Endodermal cell (in vitro differentiated cells): ENCODE measurements around the gene RNF44. TPM values are rescaled to one million over a fixed set of nuclear protein-coding genes. Genes with fewer than 3 reads are reported as not detected.

ENCODE experiments used
- DNase-seq: peaks from one replicate; pipeline ENCODE4 v3.0.0-alpha.2; 2017
- H3K27ac ChIP-seq: 2 replicates; pipeline ENCODE4 v1.5.1; 2013; ENCODE audit warnings: mild to moderate bottlenecking, low read depth, low read length, moderate library complexity
- H3K27me3 ChIP-seq: 2 replicates; pipeline ENCODE4 v1.6.1; 2013; ENCODE audit warnings: mild to moderate bottlenecking, low read length, moderate library complexity; ENCODE audit not compliant: insufficient read depth, control insufficient read depth, poor library complexity, severe bottlenecking
- H3K36me3 ChIP-seq: 2 replicates; pipeline ENCODE4 v1.7.0; 2013; ENCODE audit warnings: mild to moderate bottlenecking, low read length, moderate library complexity; ENCODE audit not compliant: control insufficient read depth, insufficient read depth
- H3K4me1 ChIP-seq: one replicate; pipeline ENCODE4 v1.7.0; 2013; ENCODE audit warnings: low read length; ENCODE audit not compliant: control insufficient read depth, insufficient read depth
- H3K4me3 ChIP-seq: 2 replicates; pipeline ENCODE4 v1.5.1; 2013; ENCODE audit warnings: mild to moderate bottlenecking, low read length, moderate library complexity
- H3K9ac ChIP-seq: 2 replicates; pipeline ENCODE4 v1.6.1; 2013; ENCODE audit warnings: mild to moderate bottlenecking, low read length, moderate library complexity; ENCODE audit not compliant: poor library complexity, severe bottlenecking; ENCODE audit errors: extremely low read depth
- H3K9me3 ChIP-seq: 2 replicates; pipeline ENCODE4 v1.6.1; 2013; ENCODE audit warnings: mild to moderate bottlenecking, low read length, moderate library complexity; ENCODE audit not compliant: control insufficient read depth
- H3K27ac Mint-ChIP-seq: 2 replicates; pipeline ENCODE4 v1.8.0; 2020; ENCODE audit warnings: mixed read lengths
- H3K27me3 Mint-ChIP-seq: 2 replicates; pipeline ENCODE4 v1.8.0; 2021; ENCODE audit warnings: mild to moderate bottlenecking, mixed read lengths; ENCODE audit not compliant: insufficient read depth
- H3K36me3 Mint-ChIP-seq: 2 replicates; pipeline ENCODE4 v1.8.0; 2020; ENCODE audit warnings: low read depth, mixed read lengths
- H3K4me1 Mint-ChIP-seq: 2 replicates; pipeline ENCODE4 v1.8.0; 2020; ENCODE audit warnings: mixed read lengths
- H3K4me3 Mint-ChIP-seq: 2 replicates; pipeline ENCODE4 v1.8.0; 2020; ENCODE audit warnings: mild to moderate bottlenecking, moderate library complexity, mixed read lengths
- H3K9me3 Mint-ChIP-seq: 2 replicates; pipeline ENCODE4 v1.8.0; 2020; ENCODE audit warnings: mild to moderate bottlenecking, mixed read lengths
- WGBS, 2 experiments: methylation state at CpG; one replicate each; pipeline versions ENCODE4 v1.1.5 to v1.1.7; 2013; ENCODE audit warnings: missing lambda C conversion rate in 2 of 2, mixed read lengths in 1 of 2; ENCODE audit not compliant: insufficient coverage in 1 of 2, insufficient read length in 1 of 2; 5-methylcytosine and 5-hydroxymethylcytosine counted together
- total RNA-seq, 2 donors: library from RNA; stranded (reverse); fragmentation: NEBNext Ultra II Directional in 1 of 2; extraction: Animal tissue kit (Norgen Biotek cat#: 25700) in 1 of 2; gene quantifications; 2 replicates in 1 of 2; 3 replicates in 1 of 2; pipeline ENCODE4 v1.2.1, GENCODE V29; 2021
- TF ChIP-seq, protein P1 (sequence below): fragments of 200-600 bp; sonication (generic); conservative IDR thresholded peaks from 2 replicates; pipeline ENCODE4 v1.5.0; 2021; ENCODE audit warnings: antibody characterized with exemption, mild to moderate bottlenecking

RNF44 gene
- total RNA-seq, 2 donors from 2014 or later, result 150 to 173 TPM

DNA sequence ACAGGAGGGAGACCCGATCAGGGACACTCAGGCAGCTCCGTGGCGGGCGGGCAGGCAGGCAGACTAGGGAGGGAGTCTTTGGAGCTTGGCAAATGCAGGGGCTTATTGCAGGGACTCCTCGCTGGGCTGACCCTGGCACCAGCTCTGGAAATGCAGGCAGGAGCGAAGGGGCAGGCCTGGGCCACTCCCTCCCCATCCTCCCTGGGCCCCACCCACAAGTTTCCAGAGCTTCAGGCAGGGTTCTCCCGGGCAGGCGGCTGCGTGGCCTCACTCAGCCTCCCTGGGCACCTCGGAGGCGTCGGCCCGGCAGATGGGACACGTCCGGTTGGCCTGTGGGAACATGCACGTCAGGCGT, 8.5 kb downstream of the RNF44 start:
- Histone ChIP-seq H3K9ac (no peak overlapping the region), H3K27ac (no peak overlapping the region), H3K9me3 (no peaks in the 10 kb centered on the region), H3K4me3 (no peak overlapping the region), H3K27me3 (no peaks in the 10 kb centered on the region), H3K4me1 (peaks cover 5% of the 10 kb centered on the region), H3K36me3 (peaks cover 56% of the 10 kb centered on the region)
- no peak overlapping the region for H3K4me3 Mint-ChIP-seq
- no peaks in the 10 kb centered on the region for H3K27me3 Mint-ChIP-seq
- no peaks in the 10 kb centered on the region for H3K4me1 Mint-ChIP-seq
- peaks cover 48% of the 10 kb centered on the region for H3K36me3 Mint-ChIP-seq
- WGBS, 2 experiments, result 92 to 100% methylated on average over 8 to 17 of the region's 17 CpGs
- H3K27ac Mint-ChIP-seq, result no peak overlapping the region
- H3K9me3 Mint-ChIP-seq, result no peaks in the 10 kb centered on the region
- DNase-seq, result peak; percentile 48
- TF ChIP-seq, protein P1, sequence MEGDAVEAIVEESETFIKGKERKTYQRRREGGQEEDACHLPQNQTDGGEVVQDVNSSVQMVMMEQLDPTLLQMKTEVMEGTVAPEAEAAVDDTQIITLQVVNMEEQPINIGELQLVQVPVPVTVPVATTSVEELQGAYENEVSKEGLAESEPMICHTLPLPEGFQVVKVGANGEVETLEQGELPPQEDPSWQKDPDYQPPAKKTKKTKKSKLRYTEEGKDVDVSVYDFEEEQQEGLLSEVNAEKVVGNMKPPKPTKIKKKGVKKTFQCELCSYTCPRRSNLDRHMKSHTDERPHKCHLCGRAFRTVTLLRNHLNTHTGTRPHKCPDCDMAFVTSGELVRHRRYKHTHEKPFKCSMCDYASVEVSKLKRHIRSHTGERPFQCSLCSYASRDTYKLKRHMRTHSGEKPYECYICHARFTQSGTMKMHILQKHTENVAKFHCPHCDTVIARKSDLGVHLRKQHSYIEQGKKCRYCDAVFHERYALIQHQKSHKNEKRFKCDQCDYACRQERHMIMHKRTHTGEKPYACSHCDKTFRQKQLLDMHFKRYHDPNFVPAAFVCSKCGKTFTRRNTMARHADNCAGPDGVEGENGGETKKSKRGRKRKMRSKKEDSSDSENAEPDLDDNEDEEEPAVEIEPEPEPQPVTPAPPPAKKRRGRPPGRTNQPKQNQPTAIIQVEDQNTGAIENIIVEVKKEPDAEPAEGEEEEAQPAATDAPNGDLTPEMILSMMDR, result no peak

DNA sequence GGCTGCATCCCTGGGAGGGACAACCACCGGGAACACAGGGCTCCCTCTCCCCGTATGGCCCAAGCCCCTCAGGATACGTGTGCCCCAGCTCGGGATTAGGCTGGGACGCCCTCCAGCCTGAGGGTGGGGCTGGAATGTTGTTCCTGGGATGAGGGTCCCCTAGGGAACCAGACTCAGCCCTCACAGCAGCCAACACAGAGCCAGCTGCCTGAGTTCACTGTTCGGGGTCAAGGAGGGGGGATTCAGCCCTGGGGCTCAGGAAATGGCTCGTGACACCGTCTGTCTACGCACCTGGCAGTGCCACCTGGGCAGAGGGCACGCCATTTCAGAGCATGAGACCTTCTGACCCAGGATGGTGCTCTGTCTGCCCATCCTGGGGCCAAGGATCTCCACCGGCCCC, 8.9 kb downstream of the RNF44 start:
- 96 to 97% methylated on average over 4 to 11 of the region's 11 CpGs for WGBS, 2 experiments
- H3K4me3 ChIP-seq, result no peak overlapping the region
- TF ChIP-seq, protein P1, result no peak
- peaks cover 52% of the 10 kb centered on the region for H3K36me3 ChIP-seq
- H3K27me3 Mint-ChIP-seq, result no peaks in the 10 kb centered on the region
- H3K4me1 Mint-ChIP-seq, result no peaks in the 10 kb centered on the region
- peaks cover 45% of the 10 kb centered on the region for H3K36me3 Mint-ChIP-seq
- no peaks in the 10 kb centered on the region for H3K9me3 Mint-ChIP-seq
- no peak overlapping the region for H3K4me3 Mint-ChIP-seq
- H3K4me1 ChIP-seq, result peaks cover 4% of the 10 kb centered on the region
- H3K9me3 ChIP-seq, result no peaks in the 10 kb centered on the region
- H3K9ac ChIP-seq, result no peak overlapping the region
- no peaks in the 10 kb centered on the region for H3K27me3 ChIP-seq
- peak overlapping the region; percentile 61 for H3K27ac Mint-ChIP-seq
- no peak overlapping the region for H3K27ac ChIP-seq
- no peak for DNase-seq

DNA sequence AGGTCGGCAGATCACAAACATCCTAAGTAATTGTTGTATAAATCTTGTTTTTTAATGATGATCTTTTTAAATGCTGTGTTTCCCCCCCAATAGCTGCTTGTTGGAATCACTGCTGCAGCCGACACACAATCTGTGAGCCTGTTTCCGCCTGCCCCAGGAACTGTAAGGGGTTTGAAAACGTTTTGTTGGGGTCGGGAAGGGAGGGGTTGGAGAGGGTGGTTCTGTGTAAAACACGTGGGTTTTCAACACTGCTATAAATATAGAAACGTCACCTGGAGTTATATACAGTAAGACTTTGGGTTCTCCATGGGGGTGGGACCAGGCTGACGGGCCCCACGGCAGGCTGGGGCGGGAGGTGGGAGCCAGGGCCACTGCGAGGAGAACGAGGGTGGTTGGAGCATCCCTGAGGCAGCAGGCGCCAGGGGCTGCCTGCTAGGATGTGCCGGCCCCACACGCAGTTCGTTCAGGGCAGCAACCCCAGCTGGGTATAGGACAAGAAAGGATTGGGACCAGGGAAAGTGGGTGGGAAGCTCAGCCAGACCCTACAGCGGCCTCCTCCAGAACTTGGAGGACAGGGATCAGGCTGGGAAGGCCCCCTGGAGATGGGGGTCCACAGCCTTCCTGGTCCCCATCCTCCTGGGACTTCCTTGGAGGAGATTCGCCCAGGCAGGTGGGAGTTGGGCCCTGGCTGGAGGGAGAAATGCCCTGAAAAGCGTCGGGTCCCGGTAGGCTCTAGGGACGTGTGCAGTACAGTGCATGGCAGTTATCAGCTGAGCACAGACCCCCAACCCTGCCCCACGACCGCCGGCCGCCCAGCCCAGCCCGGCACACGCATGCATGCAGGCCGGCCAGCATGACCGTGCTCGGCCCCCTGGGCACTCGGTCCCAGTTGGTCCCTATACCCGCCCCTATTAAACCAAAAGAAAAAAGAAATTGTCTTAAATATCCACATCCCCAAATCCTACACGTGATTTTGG, 9.7 kb downstream of the RNF44 start:
- TF ChIP-seq, protein P1, result no peak
- Histone ChIP-seq H3K27me3 (no peaks in the 10 kb centered on the region), H3K9ac (no peak overlapping the region), H3K9me3 (no peaks in the 10 kb centered on the region), H3K36me3 (peaks cover 45% of the 10 kb centered on the region), H3K4me1 (no peaks in the 10 kb centered on the region), H3K27ac (no peak overlapping the region), H3K4me3 (no peak overlapping the region)
- Mint-ChIP-seq H3K36me3 (peaks cover 43% of the 10 kb centered on the region), H3K4me1 (no peaks in the 10 kb centered on the region), H3K4me3 (no peak overlapping the region), H3K27me3 (no peaks in the 10 kb centered on the region), H3K9me3 (no peaks in the 10 kb centered on the region), H3K27ac (no peak overlapping the region)
- DNase-seq, result peak; percentile 47
- WGBS, 2 experiments, result 94 to 96% methylated on average over 16 to 34 of the region's 34 CpGs
